Activated CD8-positive, alpha-beta memory T cell treated with anti-CD3 and anti-CD28 coated beads for 4 hours (primary cell): ENCODE measurements around the gene GPR68.
"Not testable (repeated sequence)": the region's sequence is repeated elsewhere in the genome, so short reads cannot be mapped to it uniquely, and the experiment has no call there.

Experiments used
- DNase-seq, 2 donors: peaks; one replicate each; pipeline ENCODE4 v3.0.0-alpha.2; 2020; ENCODE audit warnings: low read depth in 2 of 2

Gene GPR68

GRCh38 chr14:91252871-91253794 is 8.6 kb upstream of the GPR68 start:
- DNase-seq = peak in 1 of 2 donors; percentile 42

GRCh38 chr14:91250912-91251311 is 6.4 kb upstream of the GPR68 start:
- DNase-seq = no peak

GRCh38 chr14:91249841-91250616 is 5.5 kb upstream of the GPR68 start:
- no peak for DNase-seq

- DNase-seq = peak in 1 of 2 donors; percentile 60
Observed at GRCh38 chr14:91246051-91246852, 1.7 kb upstream of the GPR68 start.

GRCh38 chr14:91245616-91246015 is 1.1 kb upstream of the GPR68 start:
- not testable (repeated sequence) for DNase-seq

GRCh38 chr14:91245029-91245428 is 525 bp upstream of the GPR68 start:
- peak in 1 of 2 donors; percentile 65 for DNase-seq

DNA sequence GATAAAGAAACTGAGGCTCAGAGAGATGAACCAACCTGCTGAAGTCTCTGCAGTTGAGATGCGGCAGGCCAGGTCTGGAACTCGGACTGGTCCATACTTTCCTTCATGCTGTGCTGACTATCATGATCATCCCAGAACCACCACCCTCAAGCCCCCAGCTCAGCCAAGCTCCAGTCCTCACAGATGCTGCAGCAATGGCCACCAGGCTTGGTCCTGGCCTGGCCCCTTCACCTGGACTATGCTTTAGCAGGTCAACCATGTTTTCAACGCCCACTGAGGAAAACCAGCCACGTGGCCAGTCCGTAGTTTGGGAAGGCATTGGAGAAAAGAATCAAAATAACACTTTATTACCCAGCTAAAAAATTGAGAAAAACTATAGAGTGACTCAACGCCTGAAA is 1.4 kb downstream of the GPR68 start:
- DNase-seq = no peak

GRCh38 chr14:91242635-91243034 is 1.9 kb downstream of the GPR68 start:
- no peak for DNase-seq

DNA sequence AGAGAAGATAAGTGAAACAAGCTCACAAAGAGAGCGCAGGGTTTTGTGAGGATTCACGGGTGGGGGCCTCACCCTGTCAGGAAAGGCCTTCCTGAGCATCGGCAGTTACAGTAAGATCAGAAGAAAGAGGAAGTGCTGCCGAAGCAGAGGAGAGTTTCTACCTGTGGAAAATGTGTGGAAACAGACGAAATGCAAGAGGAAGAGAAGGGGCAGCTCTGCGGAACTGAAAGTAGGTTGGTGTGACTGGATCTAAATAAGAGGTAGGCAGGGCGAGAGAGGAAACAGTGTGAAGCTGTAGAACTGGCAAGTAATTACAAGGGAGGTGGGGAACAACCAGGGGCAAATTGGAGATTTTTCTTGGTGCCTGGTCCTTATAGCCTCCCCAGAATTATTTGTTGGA is 2.6 kb downstream of the GPR68 start:
- no peak for DNase-seq

- DNase-seq = no peak
Observed at GRCh38 chr14:91238661-91239060, 5.8 kb downstream of the GPR68 start.

DNA sequence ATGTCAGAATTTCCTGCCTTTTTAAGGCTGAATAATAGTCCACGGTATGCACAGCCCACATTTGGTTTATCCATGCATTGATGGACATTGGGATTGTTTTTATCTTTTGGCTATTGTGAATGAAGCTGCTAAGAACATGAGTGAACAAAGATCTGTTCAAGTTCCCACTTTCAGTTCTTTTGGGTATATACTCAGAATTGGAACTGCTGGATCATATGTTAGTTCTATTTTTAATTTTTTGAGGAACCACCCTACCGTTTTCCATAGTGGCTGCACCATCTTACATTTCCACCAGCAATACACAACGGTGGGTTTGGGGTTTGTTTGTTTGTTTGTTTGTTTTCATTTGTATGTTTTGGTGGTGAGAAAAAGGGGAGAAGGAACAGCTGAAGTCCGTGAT is 6.4 kb downstream of the GPR68 start:
- no peak for DNase-seq

- DNase-seq = no peak
Observed at GRCh38 chr14:91237219-91237618, 7.3 kb downstream of the GPR68 start.

- DNase-seq = no peak
Observed at GRCh38 chr14:91235841-91236240, 8.7 kb downstream of the GPR68 start.

GRCh38 chr14:91234791-91235114 is 9.8 kb downstream of the GPR68 start:
- DNase-seq = no peak

DNA sequence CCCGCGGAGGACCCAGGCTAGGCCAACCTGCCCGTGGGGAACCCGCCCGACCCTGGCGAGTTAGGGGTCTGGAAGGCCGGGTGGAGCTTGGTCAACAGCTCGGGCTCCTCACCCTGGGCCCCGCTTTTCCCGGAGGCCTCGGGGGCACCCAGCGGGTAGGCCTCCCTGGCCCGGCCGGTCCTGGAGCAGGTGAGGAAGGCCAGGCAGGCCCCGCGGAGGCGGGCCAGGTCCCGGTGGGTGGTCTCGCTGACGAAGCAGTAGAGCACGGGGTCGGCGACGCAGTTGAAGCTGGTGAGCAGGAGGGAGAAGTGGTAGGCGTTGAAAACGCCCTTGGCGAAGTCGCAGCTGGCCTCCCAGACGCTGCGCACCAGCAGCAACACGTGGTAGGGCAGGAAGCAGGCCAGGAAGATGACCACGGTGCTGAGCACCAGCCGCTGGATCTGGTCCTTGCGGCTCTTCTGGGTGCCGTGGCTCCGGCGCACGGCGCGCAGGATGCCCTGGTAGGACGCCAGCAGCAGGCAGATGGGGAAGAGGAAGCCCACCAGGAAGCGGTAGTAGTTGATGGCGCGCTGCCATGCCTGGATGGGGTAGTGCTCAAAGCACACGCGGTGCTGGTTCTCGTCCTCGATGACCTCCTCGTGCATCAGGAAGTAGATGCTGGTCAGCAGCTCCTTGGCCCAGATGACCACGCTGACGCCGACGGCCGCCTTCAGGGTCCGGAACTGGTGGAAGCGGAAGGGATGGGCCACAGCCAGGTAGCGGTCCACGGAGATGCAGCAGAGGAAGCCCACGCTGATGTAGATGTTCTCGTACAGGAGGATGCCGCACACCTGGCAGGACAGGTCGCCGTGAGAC is 10.3 kb downstream of the GPR68 start:
- no peak for DNase-seq

DNA sequence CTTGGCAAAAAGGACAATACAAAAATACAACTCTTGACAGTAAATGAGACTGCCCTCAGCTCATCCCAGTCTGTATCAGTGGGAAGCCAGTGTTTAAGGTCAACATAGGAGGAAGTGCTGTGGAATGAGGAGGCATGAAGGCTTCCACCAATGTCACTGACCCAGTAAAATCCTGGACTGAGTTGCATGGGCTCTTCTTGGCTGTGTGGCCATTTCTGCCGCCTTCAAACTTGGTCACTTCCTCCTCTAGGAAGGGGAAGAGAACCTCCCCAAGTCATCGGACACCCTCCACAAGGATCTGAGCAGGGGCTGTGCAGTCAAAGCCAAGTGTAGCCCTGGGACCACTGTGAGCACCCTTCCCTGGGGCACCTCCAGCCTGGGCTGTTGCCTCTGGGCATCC is 11.9 kb downstream of the GPR68 start:
- no peak for DNase-seq

DNA sequence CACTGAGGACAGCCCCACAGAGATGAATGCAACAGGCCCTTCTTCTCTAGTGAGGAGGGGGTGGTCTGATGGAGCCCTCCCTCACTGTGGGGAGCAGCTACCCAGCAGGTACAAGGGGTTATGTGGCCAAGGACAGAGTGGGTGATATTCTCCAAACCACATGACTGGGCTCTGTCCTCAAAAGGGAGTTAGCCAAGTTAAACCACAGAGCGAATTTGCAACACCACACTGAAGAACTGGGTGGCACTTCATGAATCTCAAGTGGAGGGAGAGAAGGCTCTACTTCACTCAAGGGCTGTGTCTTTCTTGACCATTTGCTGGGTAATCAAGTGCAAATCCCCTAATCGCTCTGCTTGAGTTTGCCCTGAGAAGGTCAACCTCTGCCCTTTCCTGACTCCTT is 12.5 kb downstream of the GPR68 start:
- no peak for DNase-seq

- no peak for DNase-seq
Observed at GRCh38 chr14:91231446-91231845, 13.1 kb downstream of the GPR68 start.

DNA sequence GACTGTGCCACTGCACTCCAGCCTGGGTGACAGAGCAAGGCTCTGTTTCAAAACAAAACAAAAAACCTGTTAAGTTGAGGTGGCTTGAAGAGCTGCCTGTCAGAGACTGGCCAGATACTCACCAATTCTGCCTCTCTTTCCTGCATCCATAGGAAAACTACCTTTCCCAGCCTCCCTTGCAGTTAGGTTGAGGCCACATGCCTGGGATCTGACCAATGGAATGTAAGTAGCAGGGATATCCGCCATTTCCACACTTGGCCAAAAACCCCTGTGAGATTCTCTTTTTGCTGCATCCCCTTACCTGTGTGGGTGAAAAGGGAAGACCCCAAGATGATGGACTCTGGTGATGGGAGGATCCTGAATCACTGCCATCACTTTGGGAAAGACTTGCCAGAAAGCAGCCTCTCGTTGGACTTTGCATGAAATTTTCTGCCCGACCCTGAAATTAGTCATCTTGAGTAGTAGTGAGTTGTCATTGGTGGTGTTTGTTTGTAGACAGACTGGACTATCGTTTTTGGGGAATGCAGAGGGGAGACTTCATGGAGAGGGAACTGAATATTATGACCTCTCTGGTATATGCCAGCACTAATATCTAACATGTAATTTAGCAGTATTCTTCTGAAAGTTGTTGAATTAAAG is 14.0 kb downstream of the GPR68 start:
- no peak for DNase-seq

GRCh38 chr14:91229743-91230200 is 14.7 kb downstream of the GPR68 start:
- DNase-seq = no peak

DNA sequence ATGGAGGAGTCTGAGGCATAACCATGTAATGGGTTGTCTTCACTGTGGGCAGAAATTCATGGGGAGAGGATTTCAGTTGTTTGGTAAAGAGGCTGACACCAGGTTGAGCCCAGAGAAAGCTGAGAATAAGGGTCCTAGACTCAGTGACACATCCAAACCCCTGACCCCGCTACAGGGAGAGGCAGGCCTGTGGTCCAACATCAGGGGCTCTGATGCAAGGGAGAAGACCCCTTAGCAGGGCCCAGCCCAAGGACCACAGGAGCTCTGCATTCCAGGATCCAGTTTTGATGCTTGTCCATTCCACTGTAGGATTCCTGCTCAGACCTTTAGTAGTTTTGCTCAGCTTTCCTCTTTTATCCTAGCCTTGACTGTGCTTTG is 15.5 kb downstream of the GPR68 start:
- DNase-seq = no peak
